AG09309 (cell line): Measurements from ENCODE around the gene CASK.
A peak's percentile ranks its signal among the peaks of the same experiment; 100 is the strongest.

ENCODE experiments used
- DNase-seq: peaks from one replicate; pipeline ENCODE4 v3.0.0-alpha.2; 2010; ENCODE audit warnings: low read depth
- H3K4me3 ChIP-seq: 2 replicates; pipeline ENCODE4 v1.5.1; 2011; ENCODE audit warnings: mild to moderate bottlenecking, low read depth, low read length, moderate library complexity; ENCODE audit not compliant: control insufficient read depth
- CTCF ChIP-seq: IDR thresholded peaks from 2 replicates; pipeline ENCODE4 v1.5.1; 2011; ENCODE audit warnings: mild to moderate bottlenecking, low read depth, low read length, inconsistent platforms; ENCODE audit not compliant: insufficient read depth, control insufficient read depth; ENCODE audit errors: missing control alignments

The CASK gene

GRCh38 chrX:41789374-41789773 lies 134.0 kb downstream of the CASK start:
- H3K4me3 ChIP-seq, result no peak overlapping the region
- DNase-seq, result no peak
- TF ChIP-seq CTCF, result no peak

DNA sequence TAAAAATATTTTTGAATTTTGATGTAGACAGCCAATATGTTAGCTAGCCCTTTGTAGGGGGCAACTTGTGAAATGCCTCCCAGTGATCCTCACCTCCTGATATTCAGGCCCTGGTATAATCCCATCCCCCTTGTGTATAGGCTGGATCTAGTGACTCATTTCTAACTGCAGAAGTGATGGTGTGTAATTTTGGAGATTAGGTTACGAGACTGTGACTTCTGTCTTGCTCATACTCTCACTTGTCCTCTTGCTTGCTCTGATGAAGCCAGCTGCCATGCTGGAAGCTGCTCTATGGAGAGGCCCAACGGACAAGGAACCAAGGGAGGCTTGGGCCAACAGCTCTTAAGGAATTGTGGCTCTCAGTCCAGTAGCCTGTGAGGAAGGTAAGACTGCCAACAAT lies 137.7 kb downstream of the CASK start:
- TF ChIP-seq CTCF, result no peak
- no peak overlapping the region for H3K4me3 ChIP-seq
- no peak for DNase-seq

GRCh38 chrX:41781500-41781899 lies 141.9 kb downstream of the CASK start:
- H3K4me3 ChIP-seq, result no peak overlapping the region
- TF ChIP-seq CTCF, result peak; percentile 80
- DNase-seq, result no peak

- no peak for DNase-seq
- no peak for TF ChIP-seq CTCF
- H3K4me3 ChIP-seq, result no peak overlapping the region
These were observed 143.4 kb downstream of the CASK start for GRCh38 chrX:41779941-41780340.

GRCh38 chrX:41779030-41779564 lies 144.3 kb downstream of the CASK start:
- no peak for TF ChIP-seq CTCF

GRCh38 chrX:41761702-41762101 lies 161.7 kb downstream of the CASK start:
- DNase-seq, result no peak
- TF ChIP-seq CTCF, result no peak
- H3K4me3 ChIP-seq, result no peak overlapping the region

More at GRCh38 chrX:41779030-41779564, 144.3 kb downstream of the CASK start:
- H3K4me3 ChIP-seq, result no peak overlapping the region
- DNase-seq, result no peak

GRCh38 chrX:41761169-41761568 lies 162.2 kb downstream of the CASK start:
- no peak for DNase-seq
- H3K4me3 ChIP-seq, result no peak overlapping the region
- no peak for TF ChIP-seq CTCF
